ENCODE measurements around the gene CEP128. TPM values are rescaled to one million over a fixed set of nuclear protein-coding genes. Genes with fewer than 3 reads are reported as not detected.

Gene CEP128
- total and polyA plus RNA-seq, 5 donors from 2014 or later: 9.3 to 82.8 (median 10.8) TPM

DNA sequence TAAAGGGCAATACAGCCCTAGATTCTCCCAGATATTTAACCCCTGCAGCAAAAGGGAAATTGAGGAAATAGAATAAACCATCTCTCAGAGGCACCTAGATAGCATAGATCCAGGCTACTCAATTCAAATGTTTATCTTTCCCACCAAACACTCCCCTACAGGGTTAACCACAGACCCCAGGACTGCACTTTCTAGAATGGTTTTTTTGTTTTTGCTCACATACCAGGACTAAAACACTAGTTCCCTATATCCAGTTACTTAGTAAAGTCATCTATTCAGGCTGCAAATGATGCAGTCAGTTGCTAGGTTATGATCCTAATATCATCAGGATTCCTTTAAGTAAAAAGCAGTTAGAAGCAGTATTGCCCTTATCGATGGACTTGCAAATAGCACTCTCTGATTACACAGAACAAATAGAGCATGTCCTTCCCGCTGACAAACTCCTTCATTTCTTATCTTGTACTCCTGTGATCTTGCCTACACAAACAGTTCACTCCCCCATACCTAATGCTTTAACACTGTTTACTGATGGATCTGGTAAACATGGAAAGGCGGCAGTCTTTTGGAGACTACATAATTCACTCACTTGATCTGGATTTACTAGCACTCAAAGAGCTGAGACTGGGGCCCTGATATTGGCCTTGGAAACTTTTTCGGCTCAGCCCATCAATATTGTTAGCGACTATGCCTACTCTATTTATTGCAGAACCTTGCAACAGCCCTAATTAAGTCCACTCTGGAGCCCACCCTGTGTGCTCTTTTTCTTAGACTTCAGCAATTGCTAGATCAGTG is 473.0 kb downstream of the CEP128 start:
- no peaks in the 10 kb centered on the region for H3K4me1 ChIP-seq (ENCODE audit: control insufficient read depth, insufficient read depth, low read length, poor library complexity, severe bottlenecking)
- H3K4me3 Mint-ChIP-seq: no peak overlapping the region
- no peak for ATAC-seq (ENCODE audit: low read depth in 2 of 2)
- peaks cover 0 to 9% (median 3%) of the 10 kb centered on the region in 7 donors for H3K9me3 Mint-ChIP-seq
- H3K27ac ChIP-seq (ENCODE audit: insufficient read depth, low read length, poor library complexity, severe bottlenecking): no peak overlapping the region
- no peaks in the 10 kb centered on the region for H3K27me3 ChIP-seq (ENCODE audit: control insufficient read depth, insufficient read depth, low read length)
- H3K36me3 Mint-ChIP-seq: no peaks in the 10 kb centered on the region
- no peak for DNase-seq
- H3K36me3 ChIP-seq (ENCODE audit: control insufficient read depth, insufficient read depth, low read length): no peaks in the 10 kb centered on the region
- H3K4me1 Mint-ChIP-seq: peaks cover 0 to 2% (median 0%) of the 10 kb centered on the region in 4 donors
- peaks cover 0 to 4% of the 10 kb centered on the region in 2 experiments for H3K9me3 ChIP-seq (ENCODE audit: control insufficient read depth in 2 of 2, low read length in 2 of 2)
- no peaks in the 10 kb centered on the region for H3K27me3 Mint-ChIP-seq
- no peak overlapping the region for H3K4me3 ChIP-seq (ENCODE audit: low read depth, low read length)
- no peak overlapping the region for H3K27ac Mint-ChIP-seq

DNA sequence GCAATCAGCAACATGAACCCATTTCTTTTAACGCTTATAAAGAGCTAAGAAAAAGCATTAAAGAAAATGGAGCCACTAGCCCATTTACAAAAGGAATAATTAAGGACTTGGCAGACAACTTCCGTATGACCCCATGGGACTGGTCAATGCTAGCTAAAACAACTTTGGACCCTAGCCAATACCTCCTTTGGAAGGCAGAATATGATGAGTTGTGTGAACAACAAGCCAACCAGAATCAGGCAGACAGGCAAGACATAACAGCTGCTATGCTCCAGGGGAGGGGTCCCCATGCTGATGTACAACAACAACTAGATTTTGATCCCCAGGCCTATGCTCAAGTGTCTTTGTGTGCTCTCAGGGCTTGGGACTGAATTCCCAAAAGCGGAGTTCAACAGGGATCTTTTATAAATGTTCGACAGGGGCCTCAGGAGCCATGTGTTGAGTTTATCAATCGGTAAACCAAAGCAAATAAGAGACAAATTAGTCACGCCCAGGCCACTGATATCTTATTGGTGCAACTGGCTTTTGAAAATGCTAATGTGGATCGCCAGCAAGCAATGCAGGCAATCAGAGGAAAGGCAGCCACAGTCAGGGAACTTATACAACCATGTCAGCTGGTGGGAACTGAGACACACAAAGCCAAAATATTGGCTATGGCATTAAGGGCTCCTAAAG is 475.9 kb downstream of the CEP128 start:
- Mint-ChIP-seq H3K27me3 (no peaks in the 10 kb centered on the region), H3K36me3 (no peaks in the 10 kb centered on the region)
- no peak for ATAC-seq (ENCODE audit: low read depth in 2 of 2)

DNA sequence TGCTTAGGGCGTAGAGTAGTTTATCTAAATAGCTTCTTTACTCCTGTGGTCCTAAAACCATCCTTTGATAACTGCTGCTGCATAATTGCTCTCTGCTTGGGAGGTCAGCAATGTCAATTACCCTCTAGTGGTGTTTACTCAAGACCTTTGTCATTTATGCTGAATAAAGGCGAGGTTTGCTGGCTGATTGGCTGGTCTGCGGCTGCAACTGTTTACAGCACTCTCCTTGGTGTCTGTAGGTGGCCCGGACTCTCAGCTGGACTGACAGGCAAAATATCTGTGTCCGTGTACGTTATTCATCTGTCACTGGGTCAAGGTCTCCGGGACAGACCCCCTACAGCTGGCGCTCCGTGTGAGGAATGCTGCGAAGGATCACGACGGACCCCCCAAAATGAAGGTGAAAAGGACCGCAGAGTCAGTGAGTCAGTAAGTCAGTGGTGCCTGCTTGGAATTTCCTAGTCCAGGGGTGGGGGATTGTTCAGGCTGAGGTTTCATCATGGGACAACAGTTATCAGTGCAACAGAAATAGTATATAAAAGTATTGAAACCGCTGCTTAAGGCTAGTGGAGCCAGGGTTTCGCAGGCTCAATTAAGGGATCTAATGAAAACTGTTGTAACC is 476.9 kb downstream of the CEP128 start:
- H3K4me1 ChIP-seq (ENCODE audit: control insufficient read depth, insufficient read depth, low read length, poor library complexity, severe bottlenecking): no peaks in the 10 kb centered on the region
- H3K27ac ChIP-seq (ENCODE audit: insufficient read depth, low read length, poor library complexity, severe bottlenecking): no peak overlapping the region
- Mint-ChIP-seq H3K27me3 (no peaks in the 10 kb centered on the region), H3K4me3 (no peak overlapping the region), H3K36me3 (no peaks in the 10 kb centered on the region), H3K9me3 (peaks cover 0 to 2% (median 0%) of the 10 kb centered on the region in 7 donors), H3K4me1 (peaks cover 0 to 2% (median 0%) of the 10 kb centered on the region in 4 donors), H3K27ac (no peak overlapping the region)
- no peaks in the 10 kb centered on the region for H3K9me3 ChIP-seq (ENCODE audit: control insufficient read depth in 2 of 2, low read length in 2 of 2)
- no peaks in the 10 kb centered on the region for H3K36me3 ChIP-seq (ENCODE audit: control insufficient read depth, insufficient read depth, low read length)
- H3K4me3 ChIP-seq (ENCODE audit: low read depth, low read length): no peak overlapping the region
- DNase-seq: no peak
- H3K27me3 ChIP-seq (ENCODE audit: control insufficient read depth, insufficient read depth, low read length): no peaks in the 10 kb centered on the region
- no peak for ATAC-seq (ENCODE audit: low read depth in 2 of 2)

More for the DNA sequence above, 475.9 kb downstream of the CEP128 start:
- H3K4me1 Mint-ChIP-seq: peaks cover 0 to 2% (median 0%) of the 10 kb centered on the region in 4 donors
- H3K27ac Mint-ChIP-seq: no peak overlapping the region
- H3K4me3 Mint-ChIP-seq: no peak overlapping the region
- H3K9me3 Mint-ChIP-seq: peaks cover 0 to 2% (median 0%) of the 10 kb centered on the region in 7 donors
- H3K36me3 ChIP-seq (ENCODE audit: control insufficient read depth, insufficient read depth, low read length): no peaks in the 10 kb centered on the region
- DNase-seq: no peak
- H3K27me3 ChIP-seq (ENCODE audit: control insufficient read depth, insufficient read depth, low read length): no peaks in the 10 kb centered on the region
- H3K9me3 ChIP-seq (ENCODE audit: control insufficient read depth in 2 of 2, low read length in 2 of 2): no peaks in the 10 kb centered on the region
- no peak overlapping the region for H3K4me3 ChIP-seq (ENCODE audit: low read depth, low read length)
- H3K4me1 ChIP-seq (ENCODE audit: control insufficient read depth, insufficient read depth, low read length, poor library complexity, severe bottlenecking): no peaks in the 10 kb centered on the region
- no peak overlapping the region for H3K27ac ChIP-seq (ENCODE audit: insufficient read depth, low read length, poor library complexity, severe bottlenecking)

DNA sequence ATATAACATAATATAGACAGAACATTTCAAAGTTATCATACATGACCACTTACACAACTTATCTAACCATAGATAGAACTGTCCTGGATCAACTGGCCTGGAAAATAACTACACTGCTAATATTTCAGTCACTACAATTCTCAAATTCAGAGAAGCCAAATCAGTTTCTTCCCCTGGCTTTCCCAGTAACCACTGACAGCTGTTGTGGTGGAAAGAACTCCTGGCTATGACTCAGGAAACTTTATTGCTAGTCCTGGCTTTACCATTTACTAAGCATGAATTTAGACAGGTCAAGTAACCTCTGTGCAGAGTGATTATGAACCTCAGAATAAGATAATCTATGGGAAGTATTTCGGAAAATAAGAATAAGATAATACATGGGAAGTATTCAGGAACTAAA is 485.3 kb downstream of the CEP128 start:
- Mint-ChIP-seq H3K4me1 (no peaks in the 10 kb centered on the region), H3K27ac (no peak overlapping the region), H3K27me3 (no peaks in the 10 kb centered on the region), H3K36me3 (no peaks in the 10 kb centered on the region), H3K4me3 (no peak overlapping the region), H3K9me3 (peaks cover 0 to 14% (median 6%) of the 10 kb centered on the region in 7 donors)
- DNase-seq (no peak), ATAC-seq (ENCODE audit: low read depth in 2 of 2) (no peak)
- Histone ChIP-seq H3K27ac (ENCODE audit: insufficient read depth, low read length, poor library complexity, severe bottlenecking) (no peak overlapping the region), H3K4me3 (ENCODE audit: low read depth, low read length) (no peak overlapping the region), H3K36me3 (ENCODE audit: control insufficient read depth, insufficient read depth, low read length) (no peaks in the 10 kb centered on the region), H3K4me1 (ENCODE audit: control insufficient read depth, insufficient read depth, low read length, poor library complexity, severe bottlenecking) (no peaks in the 10 kb centered on the region), H3K27me3 (ENCODE audit: control insufficient read depth, insufficient read depth, low read length) (no peaks in the 10 kb centered on the region), H3K9me3 (ENCODE audit: control insufficient read depth in 2 of 2, low read length in 2 of 2) (peaks cover 0 to 4% of the 10 kb centered on the region in 2 experiments)

DNA sequence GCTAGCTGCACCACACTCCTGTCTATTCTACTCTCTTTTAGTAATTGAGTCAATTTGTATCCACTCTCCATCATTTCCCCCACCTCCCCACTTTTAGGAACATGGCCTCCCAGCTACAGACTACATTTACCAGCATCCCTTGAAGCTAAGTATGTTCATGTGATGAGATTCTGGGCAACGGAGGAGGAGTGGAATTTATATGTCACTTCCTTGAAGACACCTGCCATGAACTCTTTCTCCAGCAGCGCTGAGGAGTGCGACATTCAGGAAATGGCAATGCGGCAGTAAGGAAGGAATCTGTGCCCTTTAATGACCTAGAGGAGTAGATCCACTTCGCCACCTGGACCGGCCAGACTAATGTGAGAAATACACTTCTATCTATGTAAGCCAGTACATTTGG is 486.5 kb downstream of the CEP128 start:
- H3K36me3 ChIP-seq (ENCODE audit: control insufficient read depth, insufficient read depth, low read length): no peaks in the 10 kb centered on the region
- no peaks in the 10 kb centered on the region for H3K27me3 ChIP-seq (ENCODE audit: control insufficient read depth, insufficient read depth, low read length)
- Mint-ChIP-seq H3K4me1 (no peaks in the 10 kb centered on the region), H3K4me3 (no peak overlapping the region), H3K27me3 (no peaks in the 10 kb centered on the region), H3K9me3 (peaks cover 0 to 19% (median 8%) of the 10 kb centered on the region in 7 donors), H3K27ac (no peak overlapping the region), H3K36me3 (peaks cover 2% of the 10 kb centered on the region)
- peaks cover 2 to 13% of the 10 kb centered on the region in 2 experiments for H3K9me3 ChIP-seq (ENCODE audit: control insufficient read depth in 2 of 2, low read length in 2 of 2)
- no peak for DNase-seq
- ATAC-seq (ENCODE audit: low read depth in 2 of 2): no peak
- no peak overlapping the region for H3K27ac ChIP-seq (ENCODE audit: insufficient read depth, low read length, poor library complexity, severe bottlenecking)
- no peaks in the 10 kb centered on the region for H3K4me1 ChIP-seq (ENCODE audit: control insufficient read depth, insufficient read depth, low read length, poor library complexity, severe bottlenecking)
- no peak overlapping the region for H3K4me3 ChIP-seq (ENCODE audit: low read depth, low read length)

DNA sequence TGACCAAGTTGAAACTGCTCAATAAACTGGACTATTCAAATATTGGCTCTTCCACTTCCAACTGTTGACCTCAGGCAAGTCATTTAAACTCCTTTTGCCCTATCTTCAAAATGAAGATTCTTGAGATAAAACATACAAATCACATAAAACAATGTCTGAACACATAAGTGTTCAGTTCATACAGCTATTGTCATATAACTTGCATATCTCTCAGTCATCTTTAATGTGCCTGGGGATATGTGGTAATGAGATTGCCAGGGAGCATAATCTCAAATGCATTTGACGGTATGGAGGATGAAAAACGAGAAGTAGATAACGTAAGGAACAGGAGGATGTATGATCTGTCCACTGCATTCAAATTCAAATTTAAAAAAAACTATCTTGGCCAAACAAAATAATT is 493.3 kb downstream of the CEP128 start:
- H3K27ac Mint-ChIP-seq: no peak overlapping the region
- DNase-seq: no peak
- Histone ChIP-seq H3K27me3 (ENCODE audit: control insufficient read depth, insufficient read depth, low read length) (no peaks in the 10 kb centered on the region), H3K27ac (ENCODE audit: insufficient read depth, low read length, poor library complexity, severe bottlenecking) (no peak overlapping the region), H3K4me1 (ENCODE audit: control insufficient read depth, insufficient read depth, low read length, poor library complexity, severe bottlenecking) (no peaks in the 10 kb centered on the region), H3K4me3 (ENCODE audit: low read depth, low read length) (no peak overlapping the region), H3K9me3 (ENCODE audit: control insufficient read depth in 2 of 2, low read length in 2 of 2) (peaks cover 2 to 13% of the 10 kb centered on the region in 2 experiments), H3K36me3 (ENCODE audit: control insufficient read depth, insufficient read depth, low read length) (no peaks in the 10 kb centered on the region)
- H3K4me1 Mint-ChIP-seq: no peaks in the 10 kb centered on the region
- no peaks in the 10 kb centered on the region for H3K27me3 Mint-ChIP-seq
- no peak overlapping the region for H3K4me3 Mint-ChIP-seq
- no peak for ATAC-seq (ENCODE audit: low read depth in 2 of 2)
- H3K9me3 Mint-ChIP-seq: peaks cover 0 to 25% (median 8%) of the 10 kb centered on the region in 7 donors
- H3K36me3 Mint-ChIP-seq: peaks cover 4% of the 10 kb centered on the region

DNA sequence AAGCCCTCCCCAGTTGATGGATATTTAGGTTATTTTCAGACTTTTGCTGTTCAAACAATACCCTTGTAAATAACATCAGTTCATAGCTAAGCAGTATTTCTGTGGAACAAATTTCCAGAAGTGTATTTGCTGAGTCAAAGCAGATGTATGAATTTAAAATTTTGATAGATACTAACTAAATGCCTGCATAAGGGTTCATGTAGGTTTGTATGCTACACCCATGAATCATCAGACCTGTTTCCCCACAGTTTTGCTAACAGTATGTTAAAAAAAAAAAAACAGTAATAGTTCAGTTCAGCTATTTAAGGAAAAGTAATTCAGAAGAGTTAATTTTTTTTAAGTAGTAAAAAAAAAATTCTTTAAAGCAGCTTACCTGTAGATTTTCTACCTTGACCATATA is 494.1 kb downstream of the CEP128 start:
- Histone ChIP-seq H3K36me3 (ENCODE audit: control insufficient read depth, insufficient read depth, low read length) (no peaks in the 10 kb centered on the region), H3K4me3 (ENCODE audit: low read depth, low read length) (no peak overlapping the region), H3K27me3 (ENCODE audit: control insufficient read depth, insufficient read depth, low read length) (no peaks in the 10 kb centered on the region), H3K9me3 (ENCODE audit: control insufficient read depth in 2 of 2, low read length in 2 of 2) (peaks cover 2 to 13% of the 10 kb centered on the region in 2 experiments), H3K27ac (ENCODE audit: insufficient read depth, low read length, poor library complexity, severe bottlenecking) (no peak overlapping the region), H3K4me1 (ENCODE audit: control insufficient read depth, insufficient read depth, low read length, poor library complexity, severe bottlenecking) (no peaks in the 10 kb centered on the region)
- DNase-seq: no peak
- Mint-ChIP-seq H3K4me1 (no peaks in the 10 kb centered on the region), H3K9me3 (peaks cover 0 to 24% (median 8%) of the 10 kb centered on the region in 7 donors), H3K36me3 (peaks cover 4% of the 10 kb centered on the region), H3K27ac (no peak overlapping the region), H3K27me3 (no peaks in the 10 kb centered on the region), H3K4me3 (no peak overlapping the region)
- ATAC-seq (ENCODE audit: low read depth in 2 of 2): no peak

Data from CD4-positive, CD25-positive, alpha-beta regulatory T cell (primary cell).